GM06990 (cell line): ENCODE data around the gene COL4A6.

Experiments used
- DNase-seq: peaks from one replicate; pipeline ENCODE4 v3.0.0-alpha.2; 2011; ENCODE audit not compliant: insufficient read length; ENCODE audit errors: extremely low read depth
- H3K27me3 ChIP-seq: replicated peaks from 2 replicates; pipeline ENCODE4 v1.6.0; 2011; ENCODE audit warnings: low read length; ENCODE audit not compliant: control insufficient read depth, insufficient read depth
- H3K36me3 ChIP-seq: 2 replicates; pipeline ENCODE4 v1.5.1; 2011; ENCODE audit warnings: low read length; ENCODE audit not compliant: control insufficient read depth, insufficient read depth
- H3K4me3 ChIP-seq: replicated peaks from 2 replicates; pipeline ENCODE4 v1.5.1; 2011; ENCODE audit warnings: low read depth, mild to moderate bottlenecking, control low read depth, low read length
- TF ChIP-seq, protein P1 (sequence below): IDR thresholded peaks from 2 replicates; pipeline ENCODE4 v1.5.1; 2011; ENCODE audit warnings: low read length, control low read depth, mild to moderate bottlenecking, inconsistent platforms; ENCODE audit not compliant: insufficient read depth, poor library complexity, severe bottlenecking

COL4A6 gene

GRCh38 chrX:108224727-108225621 lies 213.2 kb downstream of the COL4A6 start:
- TF ChIP-seq, protein P1, sequence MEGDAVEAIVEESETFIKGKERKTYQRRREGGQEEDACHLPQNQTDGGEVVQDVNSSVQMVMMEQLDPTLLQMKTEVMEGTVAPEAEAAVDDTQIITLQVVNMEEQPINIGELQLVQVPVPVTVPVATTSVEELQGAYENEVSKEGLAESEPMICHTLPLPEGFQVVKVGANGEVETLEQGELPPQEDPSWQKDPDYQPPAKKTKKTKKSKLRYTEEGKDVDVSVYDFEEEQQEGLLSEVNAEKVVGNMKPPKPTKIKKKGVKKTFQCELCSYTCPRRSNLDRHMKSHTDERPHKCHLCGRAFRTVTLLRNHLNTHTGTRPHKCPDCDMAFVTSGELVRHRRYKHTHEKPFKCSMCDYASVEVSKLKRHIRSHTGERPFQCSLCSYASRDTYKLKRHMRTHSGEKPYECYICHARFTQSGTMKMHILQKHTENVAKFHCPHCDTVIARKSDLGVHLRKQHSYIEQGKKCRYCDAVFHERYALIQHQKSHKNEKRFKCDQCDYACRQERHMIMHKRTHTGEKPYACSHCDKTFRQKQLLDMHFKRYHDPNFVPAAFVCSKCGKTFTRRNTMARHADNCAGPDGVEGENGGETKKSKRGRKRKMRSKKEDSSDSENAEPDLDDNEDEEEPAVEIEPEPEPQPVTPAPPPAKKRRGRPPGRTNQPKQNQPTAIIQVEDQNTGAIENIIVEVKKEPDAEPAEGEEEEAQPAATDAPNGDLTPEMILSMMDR: peak; percentile 71
- Histone ChIP-seq H3K4me3 (no peak overlapping the region), H3K27me3 (no peaks in the 10 kb centered on the region; the same call in 1 of the 2 replicates), H3K36me3 (no peaks in the 10 kb centered on the region)
- no peak for DNase-seq

DNA sequence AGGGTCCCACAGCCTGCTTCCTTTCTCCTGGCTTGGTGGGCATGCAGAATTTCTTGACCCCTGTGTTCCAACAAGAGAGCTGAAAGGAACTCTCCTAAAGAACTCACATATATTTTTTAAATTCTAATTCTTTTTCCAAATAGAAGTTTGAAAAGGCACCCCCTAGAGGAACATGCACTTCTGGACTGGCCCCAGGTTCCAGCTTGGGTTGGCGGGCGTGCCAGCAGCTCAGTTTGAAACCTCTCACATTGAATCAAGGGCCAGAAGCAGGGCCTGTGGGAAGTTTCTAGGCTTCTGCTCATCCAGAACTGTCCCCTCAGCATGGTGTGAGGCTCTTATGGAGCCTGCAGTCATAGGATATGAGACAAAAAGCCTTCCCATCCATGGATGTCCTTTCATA lies 214.0 kb downstream of the COL4A6 start:
- no peak for DNase-seq
- TF ChIP-seq, protein P1: no peak
- Histone ChIP-seq H3K36me3 (no peaks in the 10 kb centered on the region), H3K27me3 (no peaks in the 10 kb centered on the region), H3K4me3 (no peak overlapping the region)

GRCh38 chrX:108223585-108223984 lies 214.6 kb downstream of the COL4A6 start:
- Histone ChIP-seq H3K36me3 (no peaks in the 10 kb centered on the region), H3K27me3 (no peaks in the 10 kb centered on the region), H3K4me3 (no peak overlapping the region)
- TF ChIP-seq, protein P1: no peak
- DNase-seq: no peak

DNA sequence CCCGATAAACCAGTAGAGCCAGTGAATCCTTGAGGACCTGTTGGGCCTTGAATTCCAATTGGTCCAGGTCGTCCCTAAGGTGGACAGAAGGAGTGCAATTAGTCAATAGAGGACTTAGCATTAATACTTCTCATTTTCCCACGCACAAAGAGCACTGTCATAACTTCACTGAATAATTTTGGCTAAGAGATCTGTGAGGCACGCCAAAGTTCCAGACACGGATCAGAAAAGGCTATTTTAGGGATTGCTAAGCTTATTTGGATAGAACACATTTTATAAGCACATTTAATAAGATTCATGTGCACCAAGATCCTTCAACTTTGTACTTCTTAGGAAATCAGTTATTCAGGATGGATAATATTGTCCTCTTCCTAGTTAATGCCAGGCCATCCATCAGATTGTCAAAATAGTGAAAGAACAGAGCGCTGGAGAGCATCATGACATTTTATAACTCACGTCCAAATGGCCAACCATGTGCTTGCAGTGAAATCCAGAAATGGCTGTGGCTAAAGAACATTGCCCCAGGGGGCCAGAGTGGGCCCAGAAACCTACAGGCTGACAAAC lies 216.8 kb downstream of the COL4A6 start:
- Histone ChIP-seq H3K27me3 (no peaks in the 10 kb centered on the region), H3K36me3 (no peaks in the 10 kb centered on the region), H3K4me3 (no peak overlapping the region)
- no peak for DNase-seq
- TF ChIP-seq, protein P1: no peak

DNA sequence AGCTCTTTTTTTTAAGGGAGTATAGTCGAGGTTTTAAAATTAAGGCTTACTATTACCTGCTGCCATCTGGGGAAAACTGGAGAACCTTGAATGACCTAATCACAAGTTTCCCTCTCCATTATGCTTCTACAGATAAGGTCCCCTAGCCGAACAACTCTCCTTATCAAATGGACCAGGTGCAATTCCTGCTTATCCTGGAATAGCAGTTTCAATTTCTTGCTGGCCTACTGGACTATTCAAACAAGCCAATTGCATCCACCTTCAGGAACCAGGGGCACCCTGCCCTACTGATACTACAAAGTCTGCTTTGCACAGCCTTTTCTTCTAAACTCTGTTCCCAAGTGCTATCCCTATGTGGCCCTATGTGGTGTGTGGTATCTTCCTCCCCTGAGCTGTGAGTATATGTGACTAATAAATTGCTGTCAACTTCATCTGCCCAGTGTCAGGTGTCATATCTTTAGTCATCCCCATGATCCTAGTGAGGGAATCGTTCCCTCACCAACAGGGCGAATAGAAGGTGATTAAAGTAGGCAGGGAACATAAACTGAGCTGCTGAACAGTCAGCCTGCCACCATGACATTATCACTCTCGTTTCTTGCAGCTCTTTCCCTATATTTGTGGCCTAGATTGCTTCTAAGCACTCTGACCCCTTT lies 218.1 kb downstream of the COL4A6 start:
- H3K27me3 ChIP-seq: no peaks in the 10 kb centered on the region
- no peak overlapping the region for H3K4me3 ChIP-seq
- H3K36me3 ChIP-seq: no peaks in the 10 kb centered on the region
- DNase-seq: no peak
- TF ChIP-seq, protein P1: no peak
